Umbilical cord (tissue), 2 donors: ENCODE results near the gene RAD51B. TPM values are rescaled to one million over a fixed set of nuclear protein-coding genes. Genes with fewer than 3 reads are reported as not detected.

Source experiments
- DNase-seq: peaks from one replicate; pipeline ENCODE4 v3.0.0-alpha.2; 2015; ENCODE audit warnings: low spot score
- total RNA-seq: library from RNA; depleted of rRNA; stranded (reverse); fragments of >200 nt; gene quantifications from one replicate; pipeline ENCODE4 v1.2.3, GENCODE V29; 2014; ENCODE audit warnings: low replicate concordance; ENCODE audit not compliant: insufficient read depth

Gene RAD51B
- total RNA-seq, 1 donor from 2014 or later, result 34.2 TPM

- no peak for DNase-seq
Observed at GRCh38 chr14:68568907-68569897, 749.6 kb downstream of the RAD51B start.

GRCh38 chr14:68569970-68570409 lies 750.4 kb downstream of the RAD51B start:
- no peak for DNase-seq

- DNase-seq, result no peak
Observed at GRCh38 chr14:68571114-68571591, 751.6 kb downstream of the RAD51B start.

- no peak for DNase-seq
Observed at GRCh38 chr14:68571928-68572525, 752.4 kb downstream of the RAD51B start.

GRCh38 chr14:68573126-68573525 lies 753.5 kb downstream of the RAD51B start:
- DNase-seq, result no peak

- DNase-seq, result no peak
Observed at GRCh38 chr14:68573722-68574121, 754.1 kb downstream of the RAD51B start.

GRCh38 chr14:68574461-68574860 lies 754.9 kb downstream of the RAD51B start:
- DNase-seq, result no peak

- DNase-seq, result peak; percentile 55
Observed at GRCh38 chr14:68574906-68575305, 755.3 kb downstream of the RAD51B start.

GRCh38 chr14:68575426-68575825 lies 755.8 kb downstream of the RAD51B start:
- DNase-seq, result no peak

- DNase-seq, result no peak
Observed at GRCh38 chr14:68576031-68576430, 756.5 kb downstream of the RAD51B start.

GRCh38 chr14:68576496-68577244 lies 757.1 kb downstream of the RAD51B start:
- DNase-seq, result peak; percentile 30

- peak; percentile 65 for DNase-seq
Observed at GRCh38 chr14:68577802-68578541, 758.4 kb downstream of the RAD51B start.

- DNase-seq, result no peak
Observed at GRCh38 chr14:68578597-68578996, 759.0 kb downstream of the RAD51B start.

- no peak for DNase-seq
Observed at GRCh38 chr14:68580096-68580645, 760.6 kb downstream of the RAD51B start.

GRCh38 chr14:68580671-68581070 lies 761.1 kb downstream of the RAD51B start:
- peak; percentile 92 for DNase-seq

- DNase-seq, result no peak
Observed at GRCh38 chr14:68583548-68584280, 764.1 kb downstream of the RAD51B start.

GRCh38 chr14:68584786-68585185 lies 765.2 kb downstream of the RAD51B start:
- no peak for DNase-seq

- DNase-seq, result peak; percentile 92
Observed at GRCh38 chr14:68585690-68586089, 766.1 kb downstream of the RAD51B start.

GRCh38 chr14:68586896-68587751 lies 767.5 kb downstream of the RAD51B start:
- DNase-seq, result peak; percentile 81
